Measurements from ENCODE around the gene ALK.

Gene ALK

GRCh38 chr2:29559578-29559977, 361.8 kb downstream of the ALK start:
- H3K36me3 ChIP-seq (ENCODE audit: control insufficient read depth, insufficient read depth, low read length, severe bottlenecking), result no peaks in the 10 kb centered on the region
- no peak overlapping the region for H3K9ac ChIP-seq (ENCODE audit: low read length)
- no peak overlapping the region for H3K4me3 ChIP-seq (ENCODE audit: low read length)
- H3K4me1 ChIP-seq (ENCODE audit: control insufficient read depth, insufficient read depth, low read length), result peaks cover 7% of the 10 kb centered on the region
- H3K27me3 ChIP-seq (replicated peaks; ENCODE audit: control insufficient read depth, insufficient read depth, low read length), result no peaks in the 10 kb centered on the region
- H3K9me3 ChIP-seq (ENCODE audit: control insufficient read depth, low read length), result no peaks in the 10 kb centered on the region
- no peak for DNase-seq (ENCODE audit: low read depth)

- no peaks in the 10 kb centered on the region for H3K27me3 ChIP-seq (replicated peaks; ENCODE audit: control insufficient read depth, insufficient read depth, low read length)
- no peak for DNase-seq (ENCODE audit: low read depth)
- no peaks in the 10 kb centered on the region for H3K36me3 ChIP-seq (ENCODE audit: control insufficient read depth, insufficient read depth, low read length, severe bottlenecking)
- peaks cover 7% of the 10 kb centered on the region for H3K4me1 ChIP-seq (ENCODE audit: control insufficient read depth, insufficient read depth, low read length)
- H3K9me3 ChIP-seq (ENCODE audit: control insufficient read depth, low read length), result no peaks in the 10 kb centered on the region
- H3K4me3 ChIP-seq (ENCODE audit: low read length), result no peak overlapping the region
- H3K9ac ChIP-seq (ENCODE audit: low read length), result no peak overlapping the region
Measured at GRCh38 chr2:29558097-29558496, 363.3 kb downstream of the ALK start.

GRCh38 chr2:29557268-29557667, 364.1 kb downstream of the ALK start:
- Histone ChIP-seq H3K4me1 (ENCODE audit: control insufficient read depth, insufficient read depth, low read length) (peaks cover 7% of the 10 kb centered on the region), H3K9me3 (ENCODE audit: control insufficient read depth, low read length) (no peaks in the 10 kb centered on the region), H3K4me3 (ENCODE audit: low read length) (no peak overlapping the region), H3K27me3 (replicated peaks; ENCODE audit: control insufficient read depth, insufficient read depth, low read length) (no peaks in the 10 kb centered on the region), H3K9ac (ENCODE audit: low read length) (no peak overlapping the region), H3K36me3 (ENCODE audit: control insufficient read depth, insufficient read depth, low read length, severe bottlenecking) (no peaks in the 10 kb centered on the region)
- no peak for DNase-seq (ENCODE audit: low read depth)

- no peaks in the 10 kb centered on the region for H3K36me3 ChIP-seq (ENCODE audit: control insufficient read depth, insufficient read depth, low read length, severe bottlenecking)
- H3K27me3 ChIP-seq (replicated peaks; ENCODE audit: control insufficient read depth, insufficient read depth, low read length), result no peaks in the 10 kb centered on the region
- no peak overlapping the region for H3K9ac ChIP-seq (ENCODE audit: low read length)
- no peak for DNase-seq (ENCODE audit: low read depth)
- no peaks in the 10 kb centered on the region for H3K9me3 ChIP-seq (ENCODE audit: control insufficient read depth, low read length)
- no peak overlapping the region for H3K4me3 ChIP-seq (ENCODE audit: low read length)
- H3K4me1 ChIP-seq (ENCODE audit: control insufficient read depth, insufficient read depth, low read length), result peaks cover 4% of the 10 kb centered on the region
Measured at GRCh38 chr2:29549069-29549380, 372.4 kb downstream of the ALK start.

GRCh38 chr2:29544917-29545316, 376.5 kb downstream of the ALK start:
- no peak overlapping the region for H3K4me3 ChIP-seq (ENCODE audit: low read length)

GRCh38 chr2:29544031-29544430, 377.4 kb downstream of the ALK start:
- Histone ChIP-seq H3K4me3 (ENCODE audit: low read length) (no peak overlapping the region), H3K4me1 (ENCODE audit: control insufficient read depth, insufficient read depth, low read length) (peaks cover 3% of the 10 kb centered on the region), H3K9me3 (ENCODE audit: control insufficient read depth, low read length) (no peaks in the 10 kb centered on the region), H3K9ac (ENCODE audit: low read length) (no peak overlapping the region), H3K27me3 (replicated peaks; ENCODE audit: control insufficient read depth, insufficient read depth, low read length) (no peaks in the 10 kb centered on the region), H3K36me3 (ENCODE audit: control insufficient read depth, insufficient read depth, low read length, severe bottlenecking) (no peaks in the 10 kb centered on the region)
- DNase-seq (ENCODE audit: low read depth), result no peak

More at GRCh38 chr2:29544917-29545316, 376.5 kb downstream of the ALK start:
- no peaks in the 10 kb centered on the region for H3K27me3 ChIP-seq (replicated peaks; ENCODE audit: control insufficient read depth, insufficient read depth, low read length)
- H3K36me3 ChIP-seq (ENCODE audit: control insufficient read depth, insufficient read depth, low read length, severe bottlenecking), result no peaks in the 10 kb centered on the region
- no peak overlapping the region for H3K9ac ChIP-seq (ENCODE audit: low read length)
- peaks cover 4% of the 10 kb centered on the region for H3K4me1 ChIP-seq (ENCODE audit: control insufficient read depth, insufficient read depth, low read length)
- no peaks in the 10 kb centered on the region for H3K9me3 ChIP-seq (ENCODE audit: control insufficient read depth, low read length)
- DNase-seq (ENCODE audit: low read depth), result no peak

- Histone ChIP-seq H3K9me3 (ENCODE audit: control insufficient read depth, low read length) (no peaks in the 10 kb centered on the region), H3K4me1 (ENCODE audit: control insufficient read depth, insufficient read depth, low read length) (peaks cover 12% of the 10 kb centered on the region), H3K36me3 (ENCODE audit: control insufficient read depth, insufficient read depth, low read length, severe bottlenecking) (no peaks in the 10 kb centered on the region), H3K4me3 (ENCODE audit: low read length) (no peak overlapping the region), H3K9ac (ENCODE audit: low read length) (no peak overlapping the region), H3K27me3 (replicated peaks; ENCODE audit: control insufficient read depth, insufficient read depth, low read length) (no peaks in the 10 kb centered on the region)
- no peak for DNase-seq (ENCODE audit: low read depth)
Measured at GRCh38 chr2:29535188-29535587, 386.2 kb downstream of the ALK start.

- H3K4me3 ChIP-seq (ENCODE audit: low read length), result no peak overlapping the region
- peak; percentile 33 for DNase-seq (ENCODE audit: low read depth)
Measured at GRCh38 chr2:29532436-29532835, 388.9 kb downstream of the ALK start.

GRCh38 chr2:29531626-29532025, 389.8 kb downstream of the ALK start:
- no peak overlapping the region for H3K9ac ChIP-seq (ENCODE audit: low read length)
- peaks cover 32% of the 10 kb centered on the region for H3K4me1 ChIP-seq (ENCODE audit: control insufficient read depth, insufficient read depth, low read length)
- H3K27me3 ChIP-seq (replicated peaks; ENCODE audit: control insufficient read depth, insufficient read depth, low read length), result no peaks in the 10 kb centered on the region
- H3K36me3 ChIP-seq (ENCODE audit: control insufficient read depth, insufficient read depth, low read length, severe bottlenecking), result no peaks in the 10 kb centered on the region
- no peaks in the 10 kb centered on the region for H3K9me3 ChIP-seq (ENCODE audit: control insufficient read depth, low read length)
- H3K4me3 ChIP-seq (ENCODE audit: low read length), result no peak overlapping the region
- DNase-seq (ENCODE audit: low read depth), result no peak

More at GRCh38 chr2:29532436-29532835, 388.9 kb downstream of the ALK start:
- no peaks in the 10 kb centered on the region for H3K9me3 ChIP-seq (ENCODE audit: control insufficient read depth, low read length)
- no peak overlapping the region for H3K9ac ChIP-seq (ENCODE audit: low read length)
- H3K4me1 ChIP-seq (ENCODE audit: control insufficient read depth, insufficient read depth, low read length), result peaks cover 32% of the 10 kb centered on the region
- no peaks in the 10 kb centered on the region for H3K27me3 ChIP-seq (replicated peaks; ENCODE audit: control insufficient read depth, insufficient read depth, low read length)
- no peaks in the 10 kb centered on the region for H3K36me3 ChIP-seq (ENCODE audit: control insufficient read depth, insufficient read depth, low read length, severe bottlenecking)

- H3K4me1 ChIP-seq (ENCODE audit: control insufficient read depth, insufficient read depth, low read length), result peaks cover 32% of the 10 kb centered on the region
- no peaks in the 10 kb centered on the region for H3K27me3 ChIP-seq (replicated peaks; ENCODE audit: control insufficient read depth, insufficient read depth, low read length)
- no peak overlapping the region for H3K4me3 ChIP-seq (ENCODE audit: low read length)
- no peak overlapping the region for H3K9ac ChIP-seq (ENCODE audit: low read length)
- DNase-seq (ENCODE audit: low read depth), result no peak
- no peaks in the 10 kb centered on the region for H3K36me3 ChIP-seq (ENCODE audit: control insufficient read depth, insufficient read depth, low read length, severe bottlenecking)
- no peaks in the 10 kb centered on the region for H3K9me3 ChIP-seq (ENCODE audit: control insufficient read depth, low read length)
Measured at GRCh38 chr2:29530281-29530680, 391.1 kb downstream of the ALK start.

GRCh38 chr2:29528891-29529520, 392.4 kb downstream of the ALK start:
- peaks cover 32% of the 10 kb centered on the region for H3K4me1 ChIP-seq (ENCODE audit: control insufficient read depth, insufficient read depth, low read length)
- H3K9ac ChIP-seq (ENCODE audit: low read length), result peak overlapping the region; percentile 28
- peak; percentile 67 for DNase-seq (ENCODE audit: low read depth)
- H3K9me3 ChIP-seq (ENCODE audit: control insufficient read depth, low read length), result no peaks in the 10 kb centered on the region
- no peaks in the 10 kb centered on the region for H3K36me3 ChIP-seq (ENCODE audit: control insufficient read depth, insufficient read depth, low read length, severe bottlenecking)
- peak overlapping the region; percentile 64 for H3K4me3 ChIP-seq (ENCODE audit: low read length)
- no peaks in the 10 kb centered on the region for H3K27me3 ChIP-seq (replicated peaks; ENCODE audit: control insufficient read depth, insufficient read depth, low read length)

GRCh38 chr2:29528371-29528770, 393.0 kb downstream of the ALK start:
- no peaks in the 10 kb centered on the region for H3K9me3 ChIP-seq (ENCODE audit: control insufficient read depth, low read length)
- H3K4me1 ChIP-seq (ENCODE audit: control insufficient read depth, insufficient read depth, low read length), result peaks cover 32% of the 10 kb centered on the region
- DNase-seq (ENCODE audit: low read depth), result no peak
- H3K27me3 ChIP-seq (replicated peaks; ENCODE audit: control insufficient read depth, insufficient read depth, low read length), result no peaks in the 10 kb centered on the region
- H3K4me3 ChIP-seq (ENCODE audit: low read length), result no peak overlapping the region
- H3K9ac ChIP-seq (ENCODE audit: low read length), result no peak overlapping the region
- no peaks in the 10 kb centered on the region for H3K36me3 ChIP-seq (ENCODE audit: control insufficient read depth, insufficient read depth, low read length, severe bottlenecking)

All from adipocyte (in vitro differentiated cells).